GM19438 (cell line): ENCODE results near the gene ADCY5.
"Not testable (repeated sequence)": the region's sequence is repeated elsewhere in the genome, so short reads cannot be mapped to it uniquely, and the experiment has no call there.

Experiments
- ATAC-seq: cut with Tn5 transposase; IDR thresholded peaks from one replicate; pipeline ENCODE4 v1.9.1; 2021; ENCODE audit warnings: low read depth; ENCODE audit not compliant: unreplicated experiment

The ADCY5 gene

DNA sequence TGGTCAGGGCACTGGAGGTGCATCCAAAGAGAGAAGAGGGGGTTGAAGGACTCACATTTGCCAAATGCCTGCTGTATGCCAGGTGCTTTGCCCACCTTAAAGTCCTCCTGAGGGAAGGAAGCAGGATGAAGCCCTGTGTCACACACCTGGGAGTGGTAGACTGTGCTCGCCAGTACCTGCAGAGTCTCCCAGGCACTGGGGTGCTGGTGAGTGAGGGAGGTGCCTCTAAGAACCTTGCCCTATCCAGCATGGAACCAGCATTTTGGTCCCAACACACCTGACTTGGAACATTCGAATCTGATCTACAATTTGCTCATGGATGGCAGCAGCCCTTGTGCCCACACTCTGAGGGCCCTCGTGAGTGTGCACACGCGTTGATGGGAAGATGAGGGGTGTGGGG, 170.4 kb downstream of the ADCY5 start:
- no peak for ATAC-seq

DNA sequence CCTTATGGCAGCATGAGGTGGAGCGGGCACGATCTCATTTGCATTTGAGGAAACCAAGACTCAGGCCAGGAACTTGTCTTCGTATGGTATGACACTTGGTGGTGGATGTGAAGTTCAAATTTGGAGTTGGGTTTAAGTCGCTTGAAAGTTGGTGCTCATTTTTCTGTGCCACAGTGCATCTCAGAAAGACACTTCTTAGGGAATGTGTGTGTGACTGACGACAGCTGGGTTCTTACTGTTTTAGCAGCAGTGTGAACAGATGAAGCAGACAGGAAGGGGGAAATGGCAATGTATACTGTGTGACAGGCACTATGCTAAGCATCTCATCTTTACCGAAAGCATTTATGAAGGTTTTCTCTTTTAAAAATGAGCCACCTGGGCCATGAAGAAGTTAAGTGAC, 171.8 kb downstream of the ADCY5 start:
- ATAC-seq: no peak

DNA sequence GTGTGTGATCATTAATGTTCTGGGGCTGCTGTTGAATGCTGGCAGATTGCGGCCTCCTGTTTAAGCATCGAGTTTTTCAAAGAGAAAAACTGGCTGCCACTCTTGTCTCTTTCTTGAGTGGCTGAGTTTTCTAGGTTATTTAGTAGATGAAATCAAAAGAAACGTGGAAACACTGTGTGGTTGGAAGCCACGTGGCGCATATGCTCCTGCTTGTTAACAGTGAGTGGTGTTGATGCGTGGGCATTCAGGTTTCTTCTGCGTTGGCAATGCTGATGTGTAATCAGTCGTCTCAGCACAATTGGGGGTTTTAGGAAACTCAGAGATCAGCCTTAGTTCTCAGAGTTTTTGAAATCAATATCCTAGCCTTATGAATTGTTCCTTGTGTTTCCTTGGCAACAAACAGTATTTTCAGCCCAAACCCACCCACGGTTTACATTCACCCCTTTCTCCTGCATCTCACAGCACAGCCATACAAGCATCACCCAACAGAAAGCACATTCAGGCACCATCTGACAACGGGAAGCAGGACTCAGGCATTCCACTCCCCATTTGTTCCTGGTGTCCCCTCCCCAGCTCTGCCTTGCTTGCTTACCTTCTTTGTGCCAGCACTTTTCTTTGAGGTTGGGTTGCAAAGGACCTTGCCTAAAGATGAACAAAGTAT, 172.4 kb downstream of the ADCY5 start:
- no peak for ATAC-seq

GRCh38 chr3:123275691-123276090, 173.2 kb downstream of the ADCY5 start:
- ATAC-seq: no peak

- no peak for ATAC-seq
Observed at GRCh38 chr3:123272547-123272946, 176.3 kb downstream of the ADCY5 start.

- ATAC-seq: no peak
Observed at GRCh38 chr3:123271466-123272159, 177.3 kb downstream of the ADCY5 start.

DNA sequence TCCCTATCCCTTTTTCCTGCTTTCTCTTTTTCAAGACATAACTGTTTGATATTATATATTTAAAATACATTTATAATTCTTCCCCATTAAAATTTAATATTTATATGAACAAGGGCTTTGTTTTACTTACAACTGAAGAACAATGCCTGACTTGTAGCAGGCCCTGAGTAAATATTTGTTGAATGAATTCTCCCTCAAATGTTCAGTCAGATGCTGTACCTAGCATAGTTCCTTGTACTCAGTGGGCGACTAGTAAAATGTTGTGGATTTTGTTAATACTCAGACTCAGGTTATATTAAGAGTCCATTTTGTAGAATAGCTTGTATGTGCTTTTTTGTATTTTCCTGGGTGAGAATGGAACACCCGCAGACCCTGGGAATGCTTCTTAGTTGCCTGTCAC, 178.1 kb downstream of the ADCY5 start:
- no peak for ATAC-seq

DNA sequence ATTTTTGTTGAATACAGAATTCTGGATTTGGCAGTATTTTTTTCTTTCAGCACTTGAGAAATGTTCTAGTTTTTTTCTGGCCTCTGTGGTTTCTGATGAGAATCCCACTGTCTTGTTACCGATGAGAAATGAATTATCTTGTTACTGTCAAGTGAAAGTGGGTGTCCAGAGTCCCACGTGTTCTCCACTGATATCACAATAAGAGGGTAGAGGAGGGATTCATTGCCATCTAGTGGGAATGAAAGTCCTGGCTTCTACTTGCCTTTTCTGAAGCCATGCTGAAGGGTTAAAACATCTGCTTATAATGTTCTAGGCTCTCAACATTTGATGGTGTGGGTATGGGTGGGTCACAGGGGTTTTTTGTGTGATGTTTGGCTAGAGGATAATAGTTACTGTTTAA, 181.1 kb downstream of the ADCY5 start:
- ATAC-seq: no peak

DNA sequence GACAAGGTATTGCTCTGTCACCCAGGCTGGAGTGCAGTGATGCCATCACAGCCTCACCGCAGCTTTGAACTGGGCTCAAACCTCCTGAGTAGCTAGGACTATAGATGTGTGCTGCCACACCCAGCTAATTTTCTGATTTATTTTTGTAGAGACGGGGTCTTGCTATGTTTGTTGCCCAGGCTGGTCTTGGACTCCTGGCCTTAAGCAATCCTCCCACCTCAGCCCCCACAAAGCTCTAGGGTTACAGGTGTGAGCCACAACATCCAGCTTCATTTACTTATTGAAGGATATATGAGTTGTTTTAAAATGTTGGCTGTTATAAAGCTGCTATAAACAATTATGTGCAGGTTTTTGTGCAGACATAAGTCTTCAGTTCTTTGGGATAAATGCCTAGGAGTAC, 184.9 kb downstream of the ADCY5 start:
- ATAC-seq: no peak

DNA sequence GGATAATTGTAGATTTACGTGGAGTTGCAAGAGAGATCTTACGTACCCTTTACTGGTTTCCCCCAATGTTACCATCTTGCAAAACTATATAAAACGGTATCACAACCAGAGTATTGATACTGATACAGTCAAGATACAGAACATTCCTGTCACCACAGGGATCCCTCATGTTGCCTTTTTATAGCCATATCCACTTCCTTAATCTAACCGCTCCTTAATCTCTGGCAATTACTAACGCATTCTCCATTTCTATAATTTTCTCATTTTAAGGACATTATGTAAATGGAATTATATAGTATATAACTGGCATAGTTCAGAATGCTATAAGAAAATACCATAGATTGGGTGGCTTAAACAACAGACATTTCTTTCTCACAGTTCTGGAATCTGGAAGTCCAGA, 186.0 kb downstream of the ADCY5 start:
- no peak for ATAC-seq

- no peak for ATAC-seq
Observed at GRCh38 chr3:123262226-123262625, 186.7 kb downstream of the ADCY5 start.

- no peak for ATAC-seq
Observed at GRCh38 chr3:123261666-123262065, 187.2 kb downstream of the ADCY5 start.

- ATAC-seq: no peak
Observed at GRCh38 chr3:123258811-123259420, 190.0 kb downstream of the ADCY5 start.

GRCh38 chr3:123258359-123258758, 190.5 kb downstream of the ADCY5 start:
- ATAC-seq: no peak

GRCh38 chr3:123256256-123256655, 192.6 kb downstream of the ADCY5 start:
- no peak for ATAC-seq

DNA sequence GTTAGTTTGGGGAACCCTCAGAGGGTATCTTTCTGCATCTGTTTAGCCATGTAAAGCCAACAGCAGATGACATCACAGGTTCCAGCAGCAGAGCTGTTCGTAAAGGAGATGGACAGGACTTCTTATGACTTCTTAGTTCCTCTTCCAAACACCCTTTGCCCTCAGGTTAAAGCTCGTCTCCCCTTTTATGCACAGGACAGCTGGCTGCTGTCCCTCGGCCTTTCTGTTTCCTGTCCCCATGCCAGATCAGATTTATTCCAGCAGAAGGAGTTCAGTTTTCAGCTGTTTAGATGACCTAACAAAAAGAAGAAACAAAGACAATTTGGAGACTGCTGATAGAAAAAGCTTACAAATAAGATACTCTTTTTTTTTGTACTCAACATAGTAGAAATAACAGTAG, 202.0 kb downstream of the ADCY5 start:
- ATAC-seq: no peak

DNA sequence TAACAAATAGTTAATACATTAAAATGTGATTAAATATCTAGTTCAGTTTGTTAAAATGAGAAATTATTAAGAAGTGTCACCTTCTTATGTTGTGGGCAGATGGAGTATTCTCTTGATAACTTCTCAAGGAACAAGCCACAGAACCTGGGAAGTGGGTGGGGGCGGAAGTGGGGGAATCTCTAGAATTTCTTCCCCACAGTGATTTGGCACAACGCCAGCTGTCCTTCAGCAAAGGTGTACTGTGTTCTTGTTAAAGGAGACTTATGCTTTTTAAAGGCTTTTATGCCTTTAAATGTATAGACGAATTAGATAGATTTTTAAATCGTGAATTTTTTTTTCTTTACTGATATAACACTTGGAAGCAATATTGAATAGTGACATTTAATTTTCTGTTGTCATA, 204.8 kb downstream of the ADCY5 start:
- ATAC-seq: no peak

DNA sequence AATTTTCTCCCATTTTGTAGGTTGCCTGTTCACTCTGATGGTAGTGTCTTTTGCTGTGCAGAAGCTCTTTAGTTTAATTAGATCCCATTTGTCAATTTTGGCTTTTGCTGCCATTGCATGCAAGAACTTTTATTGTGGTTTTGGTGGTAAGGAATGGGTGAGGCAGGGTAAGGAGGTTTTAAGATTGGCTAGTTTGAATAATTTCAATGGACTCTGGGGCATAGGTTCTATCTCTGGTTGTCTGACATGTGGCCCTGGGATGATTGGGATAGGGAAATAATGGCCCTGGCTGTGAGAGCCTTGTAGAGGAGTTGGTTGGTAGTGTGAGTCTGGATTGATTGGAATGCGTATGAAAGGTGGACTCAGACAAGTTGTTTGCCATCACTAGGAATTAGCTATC, 209.1 kb downstream of the ADCY5 start:
- no peak for ATAC-seq

- ATAC-seq: not testable (repeated sequence)
Observed at GRCh38 chr3:123239186-123239585, 209.7 kb downstream of the ADCY5 start.

GRCh38 chr3:123236902-123237301, 212.0 kb downstream of the ADCY5 start:
- no peak for ATAC-seq
